CD4-positive, alpha-beta T cell (primary cell): ENCODE results near the gene RARS2. TPM values are rescaled to one million over a fixed set of nuclear protein-coding genes. Genes with fewer than 3 reads are reported as not detected.

Source experiments
- ATAC-seq: fragments of 200-7000 bp; cut with Tn5 transposase; one replicate; pipeline ENCODE4 v1.10.0; 2022; ENCODE audit warnings: mild to moderate bottlenecking; ENCODE audit not compliant: poor library complexity
- CTCF ChIA-PET: fragments of 350-600 bp; sonication (Branson Sonifier 250); formaldehyde crosslinking; loops from one replicate; lab custom pipeline; 2021; ENCODE audit warnings: antibody characterized with exemption, inconsistent platforms; lab: Charles Lee
- POLR2A ChIA-PET: fragments of 350-600 bp; sonication (Branson Sonifier 250); formaldehyde crosslinking; loops from one replicate; lab custom pipeline; 2021; ENCODE audit warnings: antibody characterized with exemption, inconsistent platforms; lab: Charles Lee
- DNase-seq, 14 experiments: peaks; one replicate each; pipeline ENCODE4 v3.0.0-alpha.2; 2013 to 2020; ENCODE audit warnings: mixed read lengths in 2 of 14
- H3K27ac ChIP-seq, 2 donors: one replicate each; pipeline versions ENCODE4 v1.5.1 to v1.7.0; 2013; ENCODE audit warnings: low read length in 2 of 2, low read depth in 1 of 2, mild to moderate bottlenecking in 1 of 2
- H3K27me3 ChIP-seq, 2 experiments: 1 replicate in 1 of 2; 2 replicates in 1 of 2; pipeline versions ENCODE4 v1.6.1 to v1.7.0; 2013; ENCODE audit warnings: low read length in 2 of 2, control low read depth in 1 of 2, mild to moderate bottlenecking in 1 of 2, moderate library complexity in 1 of 2; ENCODE audit not compliant: insufficient read depth in 2 of 2, control insufficient read depth in 1 of 2
- H3K36me3 ChIP-seq: one replicate; pipeline ENCODE4 v1.6.1; 2013; ENCODE audit warnings: low read length, control low read depth; ENCODE audit not compliant: insufficient read depth
- H3K4me1 ChIP-seq: one replicate; pipeline ENCODE4 v1.6.1; 2013; ENCODE audit warnings: low read length, control low read depth; ENCODE audit not compliant: insufficient read depth
- H3K4me3 ChIP-seq: one replicate; pipeline ENCODE4 v1.5.1; 2013; ENCODE audit warnings: mild to moderate bottlenecking, low read length, moderate library complexity
- H3K9me3 ChIP-seq, 2 experiments: 1 replicate in 1 of 2; 2 replicates in 1 of 2; pipeline versions ENCODE4 v1.6.1 to v1.7.0; 2013; ENCODE audit warnings: low read length in 2 of 2, mild to moderate bottlenecking in 2 of 2, control low read depth in 1 of 2, moderate library complexity in 1 of 2; ENCODE audit not compliant: control insufficient read depth in 1 of 2, insufficient read depth in 1 of 2
- H3K27ac Mint-ChIP-seq: one replicate; pipeline ENCODE4 v1.8.0; 2020; ENCODE audit warnings: mixed read lengths
- H3K27me3 Mint-ChIP-seq: one replicate; pipeline ENCODE4 v1.8.0; 2021; ENCODE audit warnings: mixed read lengths
- H3K36me3 Mint-ChIP-seq: one replicate; pipeline ENCODE4 v1.8.0; 2021; ENCODE audit warnings: low read depth, mixed read lengths
- H3K4me1 Mint-ChIP-seq: one replicate; pipeline ENCODE4 v1.8.0; 2021; ENCODE audit warnings: low read depth, mixed read lengths
- H3K4me3 Mint-ChIP-seq: one replicate; pipeline ENCODE4 v1.8.0; 2020; ENCODE audit warnings: mild to moderate bottlenecking, mixed read lengths
- H3K9me3 Mint-ChIP-seq: one replicate; pipeline ENCODE4 v1.8.0; 2020; ENCODE audit warnings: mixed read lengths
- intact Hi-C, 2 experiments: fragments of 100-400 bp; cut with DNase I in 1 of 2; cut with micrococcal nuclease in 1 of 2; formaldehyde crosslinking; loops; one replicate each; pipeline versions ENCODE4 v1.15.1 to v1.9.0; 2023 to 2025; cut with DNase I, micrococcal nuclease
- total RNA-seq, 174 experiments: library from RNA in 2 of 174; stranded (reverse) in 2 of 174; gene quantifications; one replicate each; pipeline ENCODE4 v1.2.3 and lab custom pipeline; 2021 to 2026
- TF ChIP-seq, protein P1 (sequence below): fragments of 200-600 bp; IDR thresholded peaks from one replicate; pipeline ENCODE4 v1.8.0; 2022; ENCODE audit warnings: antibody characterized with exemption, mild to moderate bottlenecking

RARS2 gene
- total RNA-seq, 2 experiments from 2014 or later, result 21.9 to 22.4 TPM

DNA sequence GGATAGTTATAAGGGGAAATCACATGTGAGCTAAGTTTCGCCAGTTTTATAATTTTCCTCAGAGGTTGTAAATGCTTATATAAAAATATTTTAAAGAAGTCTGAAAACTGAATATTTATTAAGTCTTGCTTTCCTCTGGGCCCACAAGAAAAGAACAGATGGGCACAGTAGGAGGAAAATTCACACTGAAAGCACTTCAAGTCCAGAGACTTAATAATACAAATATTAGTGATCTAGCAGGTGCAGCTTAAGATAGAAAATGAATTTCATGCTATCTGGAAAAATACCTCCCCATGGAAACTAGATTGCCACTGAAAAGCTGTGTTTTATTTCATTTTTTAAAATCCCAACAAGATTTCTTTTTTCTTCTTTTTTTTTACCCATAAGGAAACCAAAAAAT, 47.3 kb upstream of the RARS2 start:
- Mint-ChIP-seq H3K4me1 (no peaks in the 10 kb centered on the region), H3K27me3 (no peaks in the 10 kb centered on the region), H3K9me3 (no peaks in the 10 kb centered on the region), H3K27ac (no peak overlapping the region), H3K4me3 (no peak overlapping the region), H3K36me3 (peaks cover 69% of the 10 kb centered on the region)
- no peak for ATAC-seq
- H3K36me3 ChIP-seq, result peaks cover 12% of the 10 kb centered on the region
- DNase-seq, result no peak
- ChIA-PET POLR2A (no interaction called here), CTCF (no interaction called here)
- no peak overlapping the region for H3K27ac ChIP-seq
- intact Hi-C loops, result no loop called here
- H3K4me1 ChIP-seq, result no peaks in the 10 kb centered on the region
- TF ChIP-seq, protein P1, sequence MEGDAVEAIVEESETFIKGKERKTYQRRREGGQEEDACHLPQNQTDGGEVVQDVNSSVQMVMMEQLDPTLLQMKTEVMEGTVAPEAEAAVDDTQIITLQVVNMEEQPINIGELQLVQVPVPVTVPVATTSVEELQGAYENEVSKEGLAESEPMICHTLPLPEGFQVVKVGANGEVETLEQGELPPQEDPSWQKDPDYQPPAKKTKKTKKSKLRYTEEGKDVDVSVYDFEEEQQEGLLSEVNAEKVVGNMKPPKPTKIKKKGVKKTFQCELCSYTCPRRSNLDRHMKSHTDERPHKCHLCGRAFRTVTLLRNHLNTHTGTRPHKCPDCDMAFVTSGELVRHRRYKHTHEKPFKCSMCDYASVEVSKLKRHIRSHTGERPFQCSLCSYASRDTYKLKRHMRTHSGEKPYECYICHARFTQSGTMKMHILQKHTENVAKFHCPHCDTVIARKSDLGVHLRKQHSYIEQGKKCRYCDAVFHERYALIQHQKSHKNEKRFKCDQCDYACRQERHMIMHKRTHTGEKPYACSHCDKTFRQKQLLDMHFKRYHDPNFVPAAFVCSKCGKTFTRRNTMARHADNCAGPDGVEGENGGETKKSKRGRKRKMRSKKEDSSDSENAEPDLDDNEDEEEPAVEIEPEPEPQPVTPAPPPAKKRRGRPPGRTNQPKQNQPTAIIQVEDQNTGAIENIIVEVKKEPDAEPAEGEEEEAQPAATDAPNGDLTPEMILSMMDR, result no peak
- no peak overlapping the region for H3K4me3 ChIP-seq
- H3K27me3 ChIP-seq, result no peaks in the 10 kb centered on the region
- H3K9me3 ChIP-seq, result no peaks in the 10 kb centered on the region

DNA sequence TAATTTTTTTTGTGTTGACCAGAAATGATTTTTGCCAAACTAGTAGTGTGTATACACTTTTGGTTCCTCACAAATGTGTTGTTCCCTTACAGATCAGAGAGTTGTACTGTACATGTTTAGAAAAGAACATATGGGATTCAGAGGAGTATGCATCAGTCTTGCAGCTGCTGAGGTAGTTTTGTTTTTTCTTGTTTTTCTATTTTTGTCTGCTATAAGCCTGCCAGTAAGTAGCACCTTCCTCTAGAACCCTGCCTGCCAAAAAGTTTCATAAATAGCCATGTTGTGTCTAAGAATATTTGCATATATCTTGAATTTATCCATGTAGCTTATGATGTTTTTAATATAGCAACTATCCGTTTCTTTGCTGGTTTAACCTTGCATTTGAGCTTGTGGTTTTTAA, 46.5 kb upstream of the RARS2 start:
- Mint-ChIP-seq H3K9me3 (no peaks in the 10 kb centered on the region), H3K4me1 (no peaks in the 10 kb centered on the region), H3K36me3 (peaks cover 69% of the 10 kb centered on the region), H3K4me3 (no peak overlapping the region), H3K27me3 (no peaks in the 10 kb centered on the region), H3K27ac (no peak overlapping the region)
- Histone ChIP-seq H3K27ac (no peak overlapping the region), H3K4me3 (no peak overlapping the region), H3K9me3 (no peaks in the 10 kb centered on the region), H3K36me3 (peaks cover 12% of the 10 kb centered on the region), H3K27me3 (no peaks in the 10 kb centered on the region), H3K4me1 (no peaks in the 10 kb centered on the region)
- CTCF ChIA-PET, result no interaction called here
- POLR2A ChIA-PET, result interaction anchor here (1.0 kb wide), 1 partner anchor 9 kb away, joined by 3 read pairs; no protein-coding TSS in a partner anchor
- ATAC-seq (no peak), DNase-seq (no peak)
- TF ChIP-seq, protein P1, result no peak
- intact Hi-C loops, result no loop called here

DNA sequence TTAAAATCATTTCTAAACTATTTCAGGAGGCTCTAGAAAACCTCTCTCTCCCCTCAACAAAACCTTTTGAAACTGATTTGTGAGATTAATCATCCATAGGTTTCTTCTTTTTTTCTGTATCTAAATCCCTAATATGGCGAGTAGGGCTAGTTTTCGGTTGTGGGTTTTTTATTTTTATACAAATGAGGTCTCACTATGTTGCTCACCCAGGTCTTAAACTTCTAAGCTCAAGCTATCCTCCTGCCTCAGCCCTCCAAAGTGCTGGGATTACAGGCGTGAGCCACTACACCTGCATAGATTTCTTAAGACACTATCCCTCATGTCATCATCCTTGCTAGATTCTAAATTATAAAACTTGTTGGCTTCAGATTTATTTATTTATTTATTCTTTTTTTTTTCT, 44.1 kb upstream of the RARS2 start:
- Mint-ChIP-seq H3K27ac (no peak overlapping the region), H3K27me3 (no peaks in the 10 kb centered on the region), H3K9me3 (no peaks in the 10 kb centered on the region), H3K4me1 (no peaks in the 10 kb centered on the region), H3K36me3 (peaks cover 71% of the 10 kb centered on the region), H3K4me3 (no peak overlapping the region)
- intact Hi-C loops, result no loop called here
- ChIA-PET POLR2A (no interaction called here), CTCF (no interaction called here)
- Histone ChIP-seq H3K9me3 (no peaks in the 10 kb centered on the region), H3K27me3 (no peaks in the 10 kb centered on the region), H3K27ac (no peak overlapping the region), H3K4me3 (no peak overlapping the region), H3K4me1 (no peaks in the 10 kb centered on the region), H3K36me3 (peaks cover 13% of the 10 kb centered on the region)
- TF ChIP-seq, protein P1, result no peak
- ATAC-seq (no peak), DNase-seq (no peak)
